WTC11 (cell line): Measurements from ENCODE around the gene QKI.
"Not testable (repeated sequence)": the region's sequence is repeated elsewhere in the genome, so short reads cannot be mapped to it uniquely, and the experiment has no call there.

Experiments
- ATF2 ChIP-seq: sonication (generic); formaldehyde crosslinking; IDR thresholded peaks from 2 replicates; pipeline ENCODE4 v1.8.1; 2022; ENCODE audit warnings: low read depth, missing genetic modification reagents, borderline replicate concordance
- ATF6 ChIP-seq: sonication (generic); formaldehyde crosslinking; IDR thresholded peaks from 2 replicates; pipeline ENCODE4 v1.8.1; 2023; ENCODE audit warnings: mild to moderate bottlenecking, missing genetic modification reagents
- CREB1 ChIP-seq: sonication (generic); formaldehyde crosslinking; IDR thresholded peaks from 2 replicates; pipeline ENCODE4 v1.8.0; 2023; ENCODE audit warnings: mild to moderate bottlenecking, missing genetic modification reagents
- CTCF ChIP-seq: fragments of 200-600 bp; IDR thresholded peaks from 2 replicates; pipeline ENCODE4 v1.8.0; 2022; ENCODE audit warnings: antibody characterized with exemption
- ELF4 ChIP-seq: sonication (generic); formaldehyde crosslinking; IDR thresholded peaks from 2 replicates; pipeline ENCODE4 v1.8.1; 2022; ENCODE audit warnings: low read depth, mild to moderate bottlenecking, moderate library complexity, missing genetic modification reagents
- MAX ChIP-seq: sonication (generic); formaldehyde crosslinking; IDR thresholded peaks from 2 replicates; pipeline ENCODE4 v1.8.0; 2022; ENCODE audit warnings: mild to moderate bottlenecking, missing genetic modification reagents
- NFE2L1 ChIP-seq: sonication (generic); formaldehyde crosslinking; IDR thresholded peaks from 2 replicates; pipeline ENCODE4 v1.8.1; 2023; ENCODE audit warnings: missing genetic modification reagents
- NFYB ChIP-seq: sonication (generic); formaldehyde crosslinking; conservative IDR thresholded peaks from 2 replicates; pipeline ENCODE4 v1.8.0; 2022; ENCODE audit warnings: low read depth, missing genetic modification reagents
- NR2C2 ChIP-seq: sonication (generic); formaldehyde crosslinking; IDR thresholded peaks from 2 replicates; pipeline ENCODE4 v1.8.0; 2022; ENCODE audit warnings: mild to moderate bottlenecking, missing genetic modification reagents
- TEAD4 ChIP-seq: sonication (generic); formaldehyde crosslinking; IDR thresholded peaks from 2 replicates; pipeline ENCODE4 v1.8.0; 2022; ENCODE audit warnings: mild to moderate bottlenecking, missing genetic modification reagents
- ZBTB43 ChIP-seq: sonication (generic); formaldehyde crosslinking; IDR thresholded peaks from 2 replicates; pipeline ENCODE4 v1.8.1; 2023; ENCODE audit warnings: mild to moderate bottlenecking, missing genetic modification reagents

- TF ChIP-seq CTCF; ATF2 (CRISPR knock-in tag); CREB1; NFE2L1 (CRISPR knock-in tag); ZBTB43 (CRISPR knock-in tag); MAX (CRISPR knock-in tag); ELF4 (CRISPR knock-in tag); TEAD4 (CRISPR knock-in tag); NR2C2 (CRISPR knock-in tag); ATF6; NFYB: not testable (repeated sequence)
Measured at GRCh38 chr6:163433486-163433885, 19.0 kb downstream of the QKI start.
